SK-MEL-5 (cell line): Measurements from ENCODE around the gene TNIP1. TPM values are rescaled to one million over a fixed set of nuclear protein-coding genes. Genes with fewer than 3 reads are reported as not detected.

Source experiments
- DNase-seq: peaks from one replicate; pipeline ENCODE4 v3.0.0-alpha.2; 2016; ENCODE audit warnings: low read depth, low spot score
- in situ Hi-C: cut with HindIII; loops from 2 replicates; pipeline ENCODE4 v1.10.0; 2016; ENCODE audit warnings: low sequenced_read_pairs, high pct_unique_total_duplicates, low pct_unique_long_range_greater_than_20kb
- total RNA-seq: library from RNA; depleted of rRNA; stranded (reverse); fragments of >200 nt; shearing (Covaris generic); gene quantifications from 2 replicates; pipeline ENCODE4 v1.2.3, GENCODE V29; 2014

The TNIP1 gene
- total RNA-seq, 1 experiment from 2014 or later: 43.9 TPM

GRCh38 chr5:151022511-151023018 lies 58.3 kb downstream of the TNIP1 start:
- in situ Hi-C loops: no loop called here
- no peak for DNase-seq

GRCh38 chr5:151021746-151022145 lies 59.1 kb downstream of the TNIP1 start:
- in situ Hi-C loops: no loop called here
- no peak for DNase-seq

- in situ Hi-C loops: no loop called here
- DNase-seq: no peak
These were observed 60.3 kb downstream of the TNIP1 start, which contains the start of gene GPX3 for GRCh38 chr5:151020304-151021110. Gene GPX3 (plus strand): TSS chr5:151020591. CDS start chr5:151020655, 64 bp downstream.

GRCh38 chr5:151019331-151019730 lies 61.5 kb downstream of the TNIP1 start:
- in situ Hi-C loops: no loop called here
- DNase-seq: no peak

GRCh38 chr5:151018846-151019245 lies 62.0 kb downstream of the TNIP1 start:
- in situ Hi-C loops: no loop called here
- no peak for DNase-seq

GRCh38 chr5:151017897-151018296 lies 62.9 kb downstream of the TNIP1 start:
- in situ Hi-C loops: no loop called here
- DNase-seq: no peak

GRCh38 chr5:151016700-151017099 lies 64.1 kb downstream of the TNIP1 start:
- in situ Hi-C loops: no loop called here
- no peak for DNase-seq

- no peak for DNase-seq
- in situ Hi-C loops: no loop called here
These were observed 64.8 kb downstream of the TNIP1 start for GRCh38 chr5:151015974-151016587.

- peak; percentile 31 for DNase-seq
- in situ Hi-C loops: no loop called here
These were observed 66.0 kb downstream of the TNIP1 start for GRCh38 chr5:151014680-151015343.

- in situ Hi-C loops: no loop called here
- DNase-seq: no peak
These were observed 68.0 kb downstream of the TNIP1 start for GRCh38 chr5:151012862-151013261.

- DNase-seq: no peak
- in situ Hi-C loops: no loop called here
These were observed 71.9 kb downstream of the TNIP1 start for GRCh38 chr5:151008906-151009305.

GRCh38 chr5:151008210-151008491 lies 72.7 kb downstream of the TNIP1 start:
- in situ Hi-C loops: no loop called here
- DNase-seq: no peak

GRCh38 chr5:151007430-151008209 lies 73.2 kb downstream of the TNIP1 start:
- in situ Hi-C loops: no loop called here
- no peak for DNase-seq

GRCh38 chr5:151006704-151007334 lies 74.0 kb downstream of the TNIP1 start:
- in situ Hi-C loops: no loop called here
- no peak for DNase-seq

GRCh38 chr5:151005950-151006576 lies 74.8 kb downstream of the TNIP1 start:
- in situ Hi-C loops: no loop called here
- DNase-seq: peak; percentile 10

GRCh38 chr5:151005187-151005949 lies 75.5 kb downstream of the TNIP1 start:
- no peak for DNase-seq
- in situ Hi-C loops: no loop called here
